CD8-positive, alpha-beta memory T cell (primary cell): ENCODE data around the gene FXYD3. TPM values are rescaled to one million over a fixed set of nuclear protein-coding genes. Genes with fewer than 3 reads are reported as not detected.

Source experiments
- CTCF ChIA-PET: fragments of 350-600 bp; sonication (Branson Sonifier 250); formaldehyde crosslinking; loops from one replicate; lab custom pipeline; 2021; ENCODE audit warnings: antibody characterized with exemption; lab: Charles Lee
- POLR2A ChIA-PET: fragments of 350-600 bp; sonication (Branson Sonifier 250); formaldehyde crosslinking; loops from one replicate; lab custom pipeline; 2021; ENCODE audit warnings: antibody characterized with exemption; lab: Charles Lee
- DNase-seq, 5 donors: peaks; one replicate each; pipeline versions ENCODE4 v3.0.0 to v3.0.0-alpha.2; 2020 to 2022; ENCODE audit warnings: mixed read lengths in 1 of 5
- H3K27ac ChIP-seq: one replicate; pipeline ENCODE4 v1.7.0; 2013; ENCODE audit warnings: low read depth, mild to moderate bottlenecking, low read length, moderate library complexity
- H3K27me3 ChIP-seq: 2 replicates; pipeline ENCODE4 v1.7.0; 2013; ENCODE audit warnings: low read length, mild to moderate bottlenecking; ENCODE audit not compliant: insufficient read depth, poor library complexity, severe bottlenecking
- H3K36me3 ChIP-seq: 2 replicates; pipeline ENCODE4 v1.7.0; 2013; ENCODE audit warnings: mild to moderate bottlenecking, low read length, moderate library complexity; ENCODE audit not compliant: insufficient read depth
- H3K4me1 ChIP-seq: 2 replicates; pipeline ENCODE4 v1.7.0; 2013; ENCODE audit warnings: mild to moderate bottlenecking, low read length, moderate library complexity; ENCODE audit not compliant: insufficient read depth
- H3K4me3 ChIP-seq: 2 replicates; pipeline ENCODE4 v1.7.0; 2013; ENCODE audit warnings: mild to moderate bottlenecking, low read length
- H3K9me3 ChIP-seq: 2 replicates; pipeline ENCODE4 v1.7.0; 2013; ENCODE audit warnings: mild to moderate bottlenecking, low read length
- H3K27ac Mint-ChIP-seq, 8 donors: one replicate each; pipeline ENCODE4 v1.8.0; 2020 to 2021; ENCODE audit warnings: mixed read lengths in 8 of 8, mild to moderate bottlenecking in 6 of 8, inconsistent platforms in 3 of 8, moderate library complexity in 3 of 8
- H3K27me3 Mint-ChIP-seq, 2 donors: one replicate each; pipeline ENCODE4 v1.8.0; 2020 to 2021; ENCODE audit warnings: mixed read lengths in 2 of 2, mild to moderate bottlenecking in 1 of 2, moderate library complexity in 1 of 2
- H3K36me3 Mint-ChIP-seq, 3 donors: one replicate each; pipeline ENCODE4 v1.8.0; 2020 to 2021; ENCODE audit warnings: mixed read lengths in 3 of 3, inconsistent platforms in 1 of 3, mild to moderate bottlenecking in 1 of 3
- H3K4me1 Mint-ChIP-seq, 3 donors: one replicate each; pipeline ENCODE4 v1.8.0; 2020 to 2021; ENCODE audit warnings: mixed read lengths in 3 of 3, inconsistent platforms in 1 of 3, mild to moderate bottlenecking in 1 of 3
- H3K4me3 Mint-ChIP-seq, 7 donors: one replicate each; pipeline ENCODE4 v1.8.0; 2020 to 2021; ENCODE audit warnings: mixed read lengths in 7 of 7, mild to moderate bottlenecking in 6 of 7, moderate library complexity in 4 of 7, inconsistent platforms in 2 of 7
- H3K9me3 Mint-ChIP-seq, 5 donors: one replicate each; pipeline ENCODE4 v1.8.0; 2020 to 2022; ENCODE audit warnings: mixed read lengths in 5 of 5, mild to moderate bottlenecking in 3 of 5, moderate library complexity in 2 of 5, inconsistent platforms in 1 of 5
- polyA plus RNA-seq: library from polyadenylated mRNA; unstranded; fragments of 300-500 nt; fragmentation: Illumina TruSeq; gene quantifications from one replicate; pipeline ENCODE4 v1.2.3, GENCODE V29; 2021
- total RNA-seq, 2 experiments: library from RNA; stranded (reverse); gene quantifications; one replicate each; pipeline ENCODE4 v1.2.3, GENCODE V29; 2021

The FXYD3 gene
- total and polyA plus RNA-seq, 3 experiments from 2014 or later: not detected

DNA sequence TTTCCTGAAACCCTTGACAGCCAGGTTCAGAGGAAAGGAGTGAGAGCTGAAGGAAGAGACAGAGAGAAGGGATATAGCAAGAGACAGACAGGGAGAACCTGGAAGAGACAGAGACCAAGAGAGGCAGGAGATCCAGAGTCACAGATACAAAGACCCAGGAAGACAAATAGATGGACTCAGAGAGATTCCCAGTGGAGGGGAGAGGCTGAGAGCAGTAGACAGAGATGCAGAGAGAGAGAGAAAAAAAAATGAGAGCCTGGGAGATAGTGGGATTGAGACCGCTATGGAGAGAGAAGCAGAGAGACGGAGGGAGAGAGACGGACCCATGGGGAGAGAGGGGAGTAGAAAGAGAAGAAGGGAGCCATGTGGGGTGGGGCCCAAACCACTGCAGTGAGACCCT is 28.2 kb downstream of the FXYD3 start:
- ChIA-PET CTCF (no interaction called here), POLR2A (interaction anchor here (0.7 to 3.2 kb wide), 3 partner anchors 10 to 71 kb away, joined by 3 to 34 read pairs (median 3); partner anchors contain the start of gene FXYD5)
- no peak overlapping the region for H3K27ac ChIP-seq
- no peaks in the 10 kb centered on the region for H3K9me3 ChIP-seq
- H3K4me3 Mint-ChIP-seq: peak overlapping the region; percentile 13 to 80 (median 68)
- H3K36me3 ChIP-seq: no peaks in the 10 kb centered on the region
- no peaks in the 10 kb centered on the region for H3K27me3 ChIP-seq
- H3K9me3 Mint-ChIP-seq: no peaks in the 10 kb centered on the region
- peak overlapping the region in 7 of 8 donors; percentile 1 to 98 (median 83) for H3K27ac Mint-ChIP-seq
- H3K36me3 Mint-ChIP-seq: no peaks in the 10 kb centered on the region
- H3K4me1 Mint-ChIP-seq: peaks cover 33 to 52% (median 40%) of the 10 kb centered on the region in 3 donors
- DNase-seq: no peak
- peaks cover 40% of the 10 kb centered on the region for H3K4me1 ChIP-seq
- peaks cover 3 to 10% of the 10 kb centered on the region in 2 donors for H3K27me3 Mint-ChIP-seq
- no peak overlapping the region for H3K4me3 ChIP-seq

DNA sequence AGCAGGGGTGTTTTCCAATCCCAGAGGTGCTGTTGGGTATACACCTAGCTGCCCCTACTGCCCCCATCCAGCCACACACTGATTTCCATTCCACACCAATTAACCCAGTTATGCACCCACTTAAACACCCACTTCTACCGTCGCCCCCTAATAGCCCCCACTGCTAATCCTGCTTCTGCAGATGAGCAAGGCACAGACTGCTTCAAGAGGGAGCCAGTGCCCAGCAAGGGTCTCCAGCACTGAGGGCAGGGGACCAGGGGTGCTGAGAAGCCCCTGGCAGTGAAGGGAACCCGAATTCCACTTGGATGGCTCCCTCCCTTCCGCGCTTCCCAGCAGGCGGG is 28.6 kb downstream of the FXYD3 start:
- no peaks in the 10 kb centered on the region for H3K9me3 Mint-ChIP-seq
- peaks cover 40% of the 10 kb centered on the region for H3K4me1 ChIP-seq
- H3K36me3 ChIP-seq: no peaks in the 10 kb centered on the region
- no peaks in the 10 kb centered on the region for H3K9me3 ChIP-seq
- POLR2A ChIA-PET: interaction anchor here (0.8 kb wide), 1 partner anchor 70 kb away, joined by 3 read pairs; no protein-coding TSS in a partner anchor
- H3K4me3 ChIP-seq: no peak overlapping the region
- CTCF ChIA-PET: interaction anchor here (1.1 to 1.5 kb wide), 2 partner anchors 9 to 10 kb away, joined by 3 to 5 read pairs; partner anchors contain the start of gene FXYD5
- H3K36me3 Mint-ChIP-seq: no peaks in the 10 kb centered on the region
- no peaks in the 10 kb centered on the region for H3K27me3 ChIP-seq
- peak overlapping the region in 6 of 7 donors; percentile 13 to 80 (median 70) for H3K4me3 Mint-ChIP-seq
- no peak overlapping the region for H3K27ac ChIP-seq
- peaks cover 3 to 10% of the 10 kb centered on the region in 2 donors for H3K27me3 Mint-ChIP-seq
- H3K27ac Mint-ChIP-seq: peak overlapping the region in 5 of 8 donors; percentile 1 to 89 (median 29)
- DNase-seq: no peak
- H3K4me1 Mint-ChIP-seq: peaks cover 33 to 52% (median 40%) of the 10 kb centered on the region in 3 donors

DNA sequence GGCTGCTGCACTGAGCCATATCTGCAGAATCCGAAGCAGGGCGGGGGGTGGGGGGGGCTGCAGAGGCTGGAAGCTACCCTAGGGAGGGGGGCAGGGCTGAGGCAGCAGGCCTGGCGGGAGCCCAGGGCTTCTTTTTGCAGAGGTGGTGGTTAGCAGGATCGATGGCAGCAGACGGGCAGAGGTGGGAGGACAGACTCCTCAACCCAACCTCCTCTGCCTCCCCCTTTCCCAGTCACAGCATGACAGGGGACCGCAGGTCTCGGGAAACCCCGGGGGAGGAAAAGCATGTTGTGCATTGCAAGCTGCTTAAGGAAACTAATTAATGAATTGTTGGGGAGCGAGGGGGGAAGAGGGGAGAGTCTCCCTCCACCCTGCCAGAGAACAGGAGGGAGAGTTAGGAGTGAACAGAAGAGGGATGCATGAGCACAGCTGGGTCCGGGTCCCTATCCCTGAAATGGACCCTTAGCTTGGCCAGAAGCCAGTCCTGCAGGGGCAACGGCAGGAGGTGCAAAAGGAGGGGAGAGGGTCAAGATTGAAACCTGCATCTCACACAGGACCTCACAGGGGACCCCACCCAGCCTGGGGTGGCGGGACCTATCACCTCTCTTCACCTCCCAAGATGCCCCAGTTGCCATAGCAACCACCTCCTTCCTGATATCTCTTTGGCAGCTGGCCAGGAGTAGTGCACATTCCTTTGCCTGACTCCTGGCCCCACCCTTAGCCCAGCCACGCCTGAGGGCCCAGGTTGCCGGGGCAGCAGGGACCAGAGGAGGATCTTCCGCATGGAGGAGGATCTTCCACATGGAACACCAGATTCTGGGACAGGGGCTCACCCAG is 29.2 kb downstream of the FXYD3 start:
- Mint-ChIP-seq H3K27ac (peak overlapping the region; percentile 17 to 73 (median 48)), H3K36me3 (no peaks in the 10 kb centered on the region), H3K4me1 (peaks cover 33 to 52% (median 40%) of the 10 kb centered on the region in 3 donors), H3K27me3 (peaks cover 3 to 10% of the 10 kb centered on the region in 2 donors), H3K4me3 (peak overlapping the region in 3 of 7 donors; percentile 6 to 39 (median 13)), H3K9me3 (no peaks in the 10 kb centered on the region)
- DNase-seq: peak in 4 of 5 donors; percentile 20 to 66 (median 34)
- H3K27me3 ChIP-seq: no peaks in the 10 kb centered on the region
- peaks cover 40% of the 10 kb centered on the region for H3K4me1 ChIP-seq
- POLR2A ChIA-PET: interaction anchor here (0.6 kb wide), 1 partner anchor 779 kb away, joined by 3 read pairs; no protein-coding TSS in a partner anchor
- no peak overlapping the region for H3K27ac ChIP-seq
- CTCF ChIA-PET: interaction anchor here (1.1 to 1.7 kb wide), 4 partner anchors 9 to 92 kb away, joined by 3 to 5 read pairs (median 4); partner anchors contain the start of gene FXYD5
- H3K4me3 ChIP-seq: no peak overlapping the region
- H3K36me3 ChIP-seq: no peaks in the 10 kb centered on the region
- no peaks in the 10 kb centered on the region for H3K9me3 ChIP-seq

DNA sequence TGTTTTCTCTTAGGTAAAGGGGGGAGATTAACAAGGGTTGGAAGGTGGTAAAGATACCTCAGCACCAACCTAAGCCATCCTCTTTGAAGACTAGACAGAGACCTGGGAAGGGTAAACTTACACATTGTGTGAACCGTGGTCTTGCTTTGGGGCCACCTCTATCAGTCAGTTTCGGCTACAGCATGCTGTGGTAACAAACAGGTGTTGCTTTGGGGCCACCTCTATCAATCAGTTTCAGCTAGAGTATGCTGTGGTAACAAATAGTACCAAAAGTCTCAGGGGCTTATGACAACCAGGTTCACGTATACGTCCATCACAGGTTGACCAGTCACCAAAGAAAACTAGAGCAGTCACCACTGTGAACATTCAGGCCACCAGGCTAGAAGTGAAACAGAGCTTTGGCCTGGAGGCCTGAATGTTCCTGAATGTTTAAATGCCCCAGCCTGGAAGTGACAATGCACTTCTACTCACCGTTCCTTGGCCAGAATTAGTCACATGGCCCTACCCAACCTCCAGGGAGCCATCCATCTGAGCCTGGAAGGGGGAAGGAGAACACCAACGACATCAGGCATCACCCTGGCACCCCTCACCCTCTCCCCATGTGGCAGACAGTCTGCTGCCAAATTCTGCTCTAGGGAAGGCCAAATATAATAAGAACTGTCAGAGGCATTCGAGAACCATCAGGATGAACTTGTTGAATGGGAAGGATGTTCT is 31.3 kb downstream of the FXYD3 start:
- CTCF ChIA-PET: interaction anchor here (1.1 to 1.7 kb wide), 2 partner anchors 65 to 67 kb away, joined by 3 to 4 read pairs; no protein-coding TSS in a partner anchor
- Histone ChIP-seq H3K9me3 (no peaks in the 10 kb centered on the region), H3K27me3 (no peaks in the 10 kb centered on the region), H3K4me3 (no peak overlapping the region), H3K36me3 (no peaks in the 10 kb centered on the region), H3K4me1 (peaks cover 29% of the 10 kb centered on the region), H3K27ac (no peak overlapping the region)
- peaks cover 22 to 38% (median 26%) of the 10 kb centered on the region in 3 donors for H3K4me1 Mint-ChIP-seq
- H3K27me3 Mint-ChIP-seq: peaks cover 0 to 3% of the 10 kb centered on the region in 2 donors
- H3K27ac Mint-ChIP-seq: peak overlapping the region in 5 of 8 donors; percentile 8 to 51 (median 34)
- DNase-seq: no peak
- H3K36me3 Mint-ChIP-seq: no peaks in the 10 kb centered on the region
- H3K9me3 Mint-ChIP-seq: no peaks in the 10 kb centered on the region
- POLR2A ChIA-PET: no interaction called here
- peak overlapping the region in 1 of 7 donors; percentile 56 for H3K4me3 Mint-ChIP-seq

DNA sequence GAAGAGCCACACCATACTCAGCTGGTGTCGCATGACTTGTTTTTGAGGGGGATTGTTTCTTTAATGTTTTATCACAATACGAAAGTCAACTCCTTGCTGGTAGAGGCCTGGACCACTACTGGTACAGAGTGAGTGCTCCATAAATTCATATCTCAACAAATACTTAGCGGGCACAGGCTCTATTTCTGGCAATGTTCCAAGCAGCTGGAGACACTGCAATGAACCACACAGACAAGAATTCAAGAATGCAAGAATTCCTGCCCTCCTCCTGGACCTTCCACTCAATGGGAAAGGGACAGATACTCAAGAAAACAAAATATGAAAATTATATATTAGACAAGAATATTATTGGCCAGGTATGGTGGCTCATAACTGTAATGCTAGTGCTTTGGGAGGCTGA is 33.8 kb downstream of the FXYD3 start:
- Histone ChIP-seq H3K9me3 (no peaks in the 10 kb centered on the region), H3K36me3 (no peaks in the 10 kb centered on the region), H3K4me3 (no peak overlapping the region), H3K27ac (no peak overlapping the region), H3K27me3 (no peaks in the 10 kb centered on the region), H3K4me1 (peaks cover 19% of the 10 kb centered on the region)
- Mint-ChIP-seq H3K27me3 (no peaks in the 10 kb centered on the region), H3K4me1 (peaks cover 16 to 24% (median 22%) of the 10 kb centered on the region in 3 donors), H3K9me3 (no peaks in the 10 kb centered on the region), H3K36me3 (peaks cover 0 to 4% (median 0%) of the 10 kb centered on the region in 3 donors), H3K4me3 (peak overlapping the region in 1 of 7 donors; percentile 23), H3K27ac (peak overlapping the region in 2 of 8 donors; percentile 38 to 61)
- ChIA-PET CTCF (interaction anchor here (1.0 kb wide), 1 partner anchor 120 kb away, joined by 3 read pairs; the partner anchor contains the start of gene USF2), POLR2A (no interaction called here)
- DNase-seq: no peak

DNA sequence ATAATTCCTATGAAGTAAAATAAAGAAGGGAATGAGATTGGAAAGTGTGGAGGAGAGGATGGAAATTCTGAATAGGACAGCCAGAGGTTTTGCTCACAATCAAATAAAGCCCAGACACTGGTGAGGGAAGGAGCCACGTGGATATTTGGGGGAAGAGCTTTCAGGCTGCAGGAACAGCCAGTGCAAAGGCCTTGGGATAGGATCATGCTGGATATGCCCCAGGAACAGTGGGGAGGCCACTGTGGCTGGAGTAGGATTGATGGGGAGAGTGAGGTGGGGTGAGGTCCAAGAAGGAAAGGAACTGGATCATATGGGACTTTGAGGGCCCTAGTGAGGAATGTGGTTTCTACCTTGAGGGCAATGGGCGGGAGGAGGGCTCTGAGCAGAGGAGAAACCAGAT is 34.8 kb downstream of the FXYD3 start:
- Histone ChIP-seq H3K27me3 (no peaks in the 10 kb centered on the region), H3K4me1 (peaks cover 11% of the 10 kb centered on the region), H3K4me3 (no peak overlapping the region), H3K27ac (no peak overlapping the region), H3K9me3 (no peaks in the 10 kb centered on the region), H3K36me3 (no peaks in the 10 kb centered on the region)
- ChIA-PET POLR2A (no interaction called here), CTCF (interaction anchor here (1.0 kb wide), 1 partner anchor 119 kb away, joined by 3 read pairs; the partner anchor contains the start of gene USF2)
- H3K27ac Mint-ChIP-seq: peak overlapping the region in 5 of 8 donors; percentile 2 to 78 (median 38)
- peak overlapping the region in 2 of 7 donors; percentile 33 to 78 for H3K4me3 Mint-ChIP-seq
- no peaks in the 10 kb centered on the region for H3K9me3 Mint-ChIP-seq
- no peaks in the 10 kb centered on the region for H3K27me3 Mint-ChIP-seq
- DNase-seq: no peak
- peaks cover 11 to 17% (median 13%) of the 10 kb centered on the region in 3 donors for H3K4me1 Mint-ChIP-seq
- H3K36me3 Mint-ChIP-seq: peaks cover 0 to 14% (median 0%) of the 10 kb centered on the region in 3 donors

DNA sequence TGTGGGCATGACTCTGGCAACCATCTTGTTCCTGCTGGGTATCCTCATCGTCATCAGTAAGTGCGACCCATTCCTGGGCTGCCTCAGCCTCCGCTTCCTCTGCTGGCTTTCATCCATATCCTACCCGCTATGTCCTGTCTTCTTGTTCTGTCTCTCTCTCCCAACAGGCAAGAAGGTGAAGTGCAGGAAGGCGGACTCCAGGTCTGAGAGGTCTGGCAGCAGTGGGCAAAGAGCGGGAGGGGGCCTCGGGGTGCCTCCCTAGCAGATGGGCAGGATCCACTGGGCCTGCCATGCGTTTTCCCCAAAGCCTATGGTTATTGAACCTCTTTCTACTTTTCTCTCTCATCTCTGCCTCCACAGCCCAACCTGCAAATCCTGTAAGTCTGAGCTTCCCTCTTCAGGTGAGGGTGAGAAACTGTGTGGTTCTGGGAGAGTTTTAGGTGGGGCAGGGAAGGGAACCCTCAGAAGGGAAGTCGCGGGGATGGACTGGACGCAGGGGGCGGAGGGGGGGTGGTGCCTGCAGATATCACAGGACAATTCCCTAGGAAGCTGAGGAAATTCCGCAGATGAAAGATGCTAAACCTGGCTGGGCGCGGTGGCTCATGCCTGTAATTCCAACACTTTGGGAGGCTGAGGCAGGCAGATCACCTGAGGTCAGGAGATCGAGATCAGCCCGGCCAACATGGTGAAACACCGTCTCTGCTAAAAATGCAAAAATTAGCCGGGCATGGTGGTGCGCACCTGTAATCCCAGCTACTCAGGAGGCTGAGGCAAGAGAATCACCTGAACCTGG is 35.8 kb downstream of the FXYD3 start:
- H3K27ac Mint-ChIP-seq: peak overlapping the region in 2 of 8 donors; percentile 16 to 83
- Histone ChIP-seq H3K27ac (no peak overlapping the region), H3K36me3 (no peaks in the 10 kb centered on the region), H3K9me3 (no peaks in the 10 kb centered on the region), H3K27me3 (no peaks in the 10 kb centered on the region), H3K4me3 (no peak overlapping the region), H3K4me1 (peaks cover 20% of the 10 kb centered on the region)
- ChIA-PET CTCF (interaction anchor here (4.0 kb wide), 1 partner anchor 10 kb away, joined by 29 read pairs; no protein-coding TSS in a partner anchor), POLR2A (interaction anchor here (4.9 kb wide), 1 partner anchor 9 kb away, joined by 34 read pairs; the partner anchor contains the start of gene FXYD7)
- peak overlapping the region in 3 of 7 donors; percentile 43 to 76 (median 60) for H3K4me3 Mint-ChIP-seq
- peaks cover 20 to 24% (median 21%) of the 10 kb centered on the region in 3 donors for H3K4me1 Mint-ChIP-seq
- DNase-seq: no peak
- no peaks in the 10 kb centered on the region for H3K27me3 Mint-ChIP-seq
- no peaks in the 10 kb centered on the region for H3K9me3 Mint-ChIP-seq
- H3K36me3 Mint-ChIP-seq: peaks cover 0 to 24% (median 3%) of the 10 kb centered on the region in 3 donors
